GM19395 (cell line): Measurements from ENCODE around the gene NUCKS1.

Experiments
- ATAC-seq: cut with Tn5 transposase; IDR thresholded peaks from one replicate; pipeline ENCODE4 v1.9.1; 2021; ENCODE audit warnings: mild to moderate bottlenecking, moderate library complexity; ENCODE audit not compliant: unreplicated experiment

The NUCKS1 gene

DNA sequence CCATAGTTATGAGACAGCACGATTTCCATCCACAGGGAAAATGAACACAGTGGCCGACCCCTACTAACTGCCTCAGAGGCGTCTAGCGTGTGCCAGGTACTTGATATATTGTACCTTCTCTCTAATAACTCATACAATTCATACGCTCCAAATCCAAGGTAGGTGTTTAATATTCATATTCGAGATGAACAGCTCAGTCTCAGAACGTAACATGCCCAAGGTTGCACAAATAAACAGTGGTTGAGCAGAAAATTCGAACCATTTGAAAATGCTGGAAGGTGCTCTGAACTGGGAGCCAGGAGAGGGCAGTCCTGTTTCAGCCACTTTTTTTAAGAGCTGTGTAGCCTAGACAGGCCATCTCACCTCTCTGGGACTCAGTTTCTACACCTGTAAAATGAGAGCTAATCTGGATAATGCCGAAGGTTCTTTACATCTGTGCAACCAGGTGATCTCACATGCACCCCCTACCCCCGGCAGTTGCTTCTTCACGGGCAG lies 77.5 kb downstream of the NUCKS1 start:
- no peak for ATAC-seq

DNA sequence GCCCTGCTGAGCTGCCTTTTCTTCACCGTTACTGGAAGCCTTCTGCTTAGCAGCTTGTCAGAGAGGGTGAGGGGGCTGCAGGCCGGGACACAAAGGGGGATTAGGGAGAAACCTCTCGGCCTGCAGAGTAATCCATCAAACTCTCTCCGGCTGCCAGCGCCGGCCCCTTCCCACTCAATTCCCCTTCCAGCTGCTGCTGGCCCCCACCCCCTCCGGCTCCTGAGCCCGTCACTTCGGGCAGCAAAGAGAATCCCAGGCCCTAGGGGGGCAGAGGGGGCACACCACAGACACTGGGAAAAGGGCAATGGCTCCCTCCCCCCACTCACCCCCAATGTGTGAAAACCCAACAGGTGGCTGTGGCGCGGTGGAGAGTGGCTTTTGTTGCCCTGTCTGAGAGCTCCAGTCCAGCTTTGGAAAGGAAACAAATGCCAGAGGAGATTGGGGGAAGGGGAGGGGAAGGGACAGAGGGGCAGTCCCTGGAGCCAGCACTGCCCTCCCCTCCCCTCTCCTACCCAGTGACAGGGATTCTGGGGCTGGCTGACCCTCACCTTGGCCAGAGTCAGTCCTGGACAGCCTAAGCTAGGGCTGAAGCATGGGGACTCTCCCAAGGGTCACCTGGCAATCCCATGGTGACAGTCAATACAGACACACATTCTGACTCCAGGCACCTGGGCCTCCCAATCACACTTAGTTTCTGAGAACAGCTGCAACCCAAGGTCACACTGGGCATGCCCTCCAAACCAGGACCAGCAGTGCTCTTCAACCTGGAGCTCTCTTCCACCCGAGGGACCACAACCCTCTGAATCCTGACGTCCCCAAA lies 79.2 kb downstream of the NUCKS1 start:
- no peak for ATAC-seq

- no peak for ATAC-seq
Measured at GRCh38 chr1:205670150-205670446, 79.9 kb downstream of the NUCKS1 start.

DNA sequence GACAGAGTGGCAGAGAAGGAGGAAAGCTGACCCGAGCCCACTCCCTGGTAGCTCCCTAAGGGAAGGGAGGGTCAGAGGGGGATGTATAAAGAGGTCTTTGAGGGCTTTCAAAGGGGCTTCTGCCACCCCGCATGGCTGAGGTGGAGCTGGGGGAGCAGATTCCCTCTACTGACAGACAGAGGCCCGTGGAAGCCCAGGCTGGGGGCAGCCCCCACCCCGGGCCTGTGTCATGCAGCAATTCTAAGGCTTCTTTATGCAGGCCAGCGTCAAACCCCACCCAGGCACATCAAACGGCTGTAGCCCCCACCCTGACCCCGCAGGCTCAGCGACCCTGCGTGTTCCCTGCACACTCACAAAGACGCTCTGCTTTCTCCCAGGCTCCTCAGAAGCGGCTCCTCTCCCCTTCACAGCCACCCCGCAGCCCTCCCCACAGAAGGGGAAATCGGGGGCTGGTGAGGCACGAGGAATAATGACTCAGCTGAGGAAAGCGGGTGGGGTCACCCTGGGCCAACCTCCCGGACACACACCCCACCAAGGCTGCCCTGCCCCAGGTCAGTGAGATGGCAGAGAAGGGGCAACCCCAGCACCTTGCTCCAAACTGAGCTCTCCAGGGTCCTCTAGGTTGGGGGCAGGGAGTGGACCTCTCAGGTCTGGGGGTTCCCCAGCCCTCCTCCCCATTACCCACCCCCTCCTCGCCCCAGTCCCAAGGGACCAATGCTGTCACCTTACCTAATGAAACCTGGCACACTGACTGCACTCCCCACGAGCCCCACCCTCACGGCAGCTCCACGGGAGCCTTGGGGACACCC lies 80.4 kb downstream of the NUCKS1 start:
- ATAC-seq, result no peak

GRCh38 chr1:205668951-205669340 lies 81.0 kb downstream of the NUCKS1 start:
- no peak for ATAC-seq

DNA sequence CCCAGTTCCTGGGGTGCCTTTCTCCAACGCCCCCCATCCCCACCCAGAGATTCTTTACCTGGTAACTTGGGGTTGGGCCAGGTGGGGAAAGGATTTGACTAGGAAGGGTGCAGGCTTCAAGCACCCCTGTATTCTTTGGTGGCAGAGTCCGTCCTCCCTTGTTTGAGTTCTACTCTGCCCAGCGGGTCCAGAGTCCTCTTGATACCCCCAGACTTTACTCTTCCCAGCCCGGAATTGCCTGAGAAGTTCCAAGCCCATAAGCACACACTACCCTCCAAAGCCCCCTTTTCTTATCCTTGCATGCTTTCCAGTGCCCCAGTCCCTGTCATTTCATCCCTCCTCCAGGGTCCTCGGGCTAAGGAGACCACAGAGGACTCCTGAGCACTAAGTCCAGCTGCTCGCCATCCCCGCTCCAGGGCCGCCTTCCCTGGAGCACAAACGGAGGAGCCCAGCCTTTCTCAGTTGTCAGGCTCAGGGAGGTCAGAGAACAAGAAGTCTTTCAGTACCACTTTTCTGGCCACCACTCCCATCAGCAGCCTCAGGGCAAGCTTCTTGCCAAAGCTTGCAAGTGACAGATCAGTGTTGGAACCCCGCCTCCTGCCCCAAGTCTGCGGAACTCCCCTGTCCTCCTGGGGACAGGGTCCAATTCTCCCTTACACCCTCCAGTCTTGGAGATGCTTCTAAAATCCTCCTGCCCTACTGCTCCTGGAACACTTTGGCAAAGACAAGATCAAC lies 81.9 kb downstream of the NUCKS1 start:
- no peak for ATAC-seq

- no peak for ATAC-seq
Measured at GRCh38 chr1:205666372-205667166, 83.4 kb downstream of the NUCKS1 start.

DNA sequence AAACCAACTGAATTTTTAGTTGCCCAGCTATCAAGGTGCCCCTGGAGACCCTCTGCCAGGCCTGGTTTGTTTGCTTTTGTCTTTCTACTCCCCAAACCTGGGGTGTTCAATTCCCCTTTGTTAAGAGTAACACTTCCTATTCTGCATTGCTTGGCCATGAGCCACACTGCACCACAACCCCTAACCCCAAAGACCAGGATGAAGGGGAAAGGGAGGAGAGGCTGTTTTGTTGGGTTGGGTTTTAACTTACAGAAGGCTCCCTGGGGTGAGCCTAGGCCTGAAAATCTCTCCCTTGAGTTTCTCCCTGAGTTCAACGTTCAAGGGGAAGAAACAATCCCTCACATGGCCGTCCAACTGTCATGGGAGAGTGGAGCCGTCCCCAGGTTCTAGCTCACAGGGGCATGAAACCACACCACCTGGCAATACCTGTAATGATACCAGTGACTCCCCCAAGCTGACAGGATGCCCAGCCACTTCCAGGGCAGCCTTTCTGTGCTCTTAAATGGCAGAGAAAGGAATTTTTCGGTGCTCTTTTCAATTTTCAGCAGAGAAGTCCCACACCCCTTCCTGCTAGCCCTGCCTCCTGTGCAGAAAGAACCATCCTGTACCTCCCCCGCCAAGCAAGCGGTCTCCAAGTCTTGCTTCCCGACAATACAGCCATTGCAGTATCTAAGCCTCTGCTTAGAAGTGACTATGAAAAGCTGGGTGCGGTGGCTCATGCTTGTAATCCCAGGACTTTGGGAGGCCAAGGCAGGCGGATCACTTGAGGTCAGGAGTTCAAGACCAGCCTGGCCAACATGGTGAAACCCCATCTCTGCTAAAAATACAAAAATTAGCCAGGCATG lies 84.6 kb downstream of the NUCKS1 start:
- no peak for ATAC-seq

DNA sequence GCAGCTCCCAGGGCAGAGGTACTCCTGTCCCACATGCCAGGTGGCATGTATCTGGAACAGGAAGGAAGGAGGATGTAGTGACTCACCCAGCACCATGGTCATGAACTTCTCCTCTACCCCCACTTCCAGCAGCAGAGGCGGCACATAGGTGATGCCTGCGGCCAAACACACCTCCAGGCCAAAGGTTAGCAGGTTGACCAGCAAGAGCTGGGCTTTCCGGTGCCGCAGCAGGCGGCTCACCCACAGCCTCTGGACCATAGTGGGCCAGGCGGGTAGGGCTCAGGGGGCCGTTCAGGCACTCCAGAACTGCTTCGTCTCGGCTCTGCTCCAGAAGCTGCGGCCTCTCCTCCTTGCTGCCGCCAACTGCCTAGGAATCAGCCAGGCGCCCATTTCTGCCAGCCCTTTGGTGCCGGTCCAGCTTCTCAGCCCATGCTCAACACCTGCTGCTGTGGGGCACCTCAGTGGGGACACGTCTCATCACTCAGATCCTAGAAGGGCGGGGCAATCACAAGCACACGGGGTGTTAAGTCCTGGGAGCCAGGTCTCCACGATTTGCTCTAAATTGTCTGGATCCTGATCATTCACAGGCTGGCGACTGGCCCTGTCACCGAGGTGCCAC lies 85.5 kb downstream of the NUCKS1 start:
- no peak for ATAC-seq

- no peak for ATAC-seq
Measured at GRCh38 chr1:205663286-205663936, 86.6 kb downstream of the NUCKS1 start.
